Measurements from ENCODE around the gene MAGEA2. TPM values are rescaled to one million over a fixed set of nuclear protein-coding genes. Genes with fewer than 3 reads are reported as not detected.

The MAGEA2 gene
- polyA plus RNA-seq, 1 of the 3 experiments (the other 2 are of a cell fraction) = 55.9 TPM

DNA sequence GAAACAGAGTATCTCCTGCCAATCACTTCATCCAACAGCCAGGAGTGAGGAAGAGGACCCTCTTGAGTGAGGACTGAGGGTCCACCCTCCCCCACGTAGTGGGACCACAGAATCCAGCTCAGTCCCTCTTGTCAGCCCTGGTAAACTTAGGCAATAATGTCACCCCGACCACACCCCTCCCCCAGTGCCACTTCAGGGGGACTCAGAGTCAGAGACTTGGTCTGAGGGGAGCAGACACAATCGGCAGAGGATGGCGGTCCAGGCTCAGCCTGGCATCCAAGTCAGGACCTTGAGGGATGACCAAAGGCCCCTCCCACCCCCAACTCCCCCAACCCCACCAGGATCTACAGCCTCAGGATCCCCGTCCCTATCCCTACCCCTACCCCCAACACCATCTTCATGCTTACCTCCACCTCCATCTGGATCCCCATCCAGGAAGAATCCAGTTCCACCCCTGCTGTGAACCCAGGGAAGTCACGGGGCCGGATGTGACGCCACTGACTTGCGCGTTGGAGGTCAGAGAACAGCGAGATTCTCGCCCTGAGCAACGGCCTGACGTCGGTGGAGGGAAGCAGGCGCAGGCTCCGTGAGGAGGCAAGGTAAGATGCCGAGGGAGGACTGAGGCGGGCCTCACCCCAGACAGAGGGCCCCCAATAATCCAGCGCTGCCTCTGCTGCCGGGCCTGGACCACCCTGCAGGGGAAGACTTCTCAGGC lies 20.2 kb downstream of the MAGEA2 start, which contains the start of the genes CSAG1 and MAGEA12:
TSS of gene CSAG1 (minus strand) at position 461 of the 715 bp plus-strand sequence. CDS start 1,261 bp downstream, outside the sequence.
TSS of gene MAGEA12 (plus strand) at position 497 of the 715 bp plus-strand sequence. CDS start 2,405 bp downstream, outside the sequence.
- peak within 1 kb of the TSS; percentile 79 for H3K4me2 ChIP-seq
- H3F3A ChIP-seq (replicated peaks; ENCODE audit: insufficient read depth) = no peaks in the 10 kb centered on the region
- no peaks in the 10 kb centered on the region for H3K9me2 ChIP-seq
- DNase-seq = peak; percentile 81
- 11% methylated on average over 4 of the region's 21 CpGs for WGBS (ENCODE audit: low lambda C conversion rate)
- no peaks in the 10 kb centered on the region for H4K20me1 ChIP-seq (ENCODE audit: insufficient read depth)
- H3K27ac ChIP-seq (ENCODE audit: low read depth in 2 of 2, low read length in 1 of 2) = no peak within 1 kb of the TSS
- peaks cover 2 to 4% of the 10 kb centered on the region in 2 experiments for H3K36me3 ChIP-seq (replicated peaks in 1 of 2; ENCODE audit: control insufficient read depth in 1 of 2, insufficient read depth in 2 of 2, low read length in 1 of 2)
- peaks cover 0 to 6% of the 10 kb centered on the region in 2 experiments; a peak in 1 of 4 replicates for H3K4me1 ChIP-seq (ENCODE audit: control insufficient read depth in 1 of 2, insufficient read depth in 2 of 2, low read depth in 1 of 2, low read length in 1 of 2)
- no peaks in the 10 kb centered on the region for H3K27me3 ChIP-seq (ENCODE audit: insufficient read depth)
- no peaks in the 10 kb centered on the region for H3K9me3 ChIP-seq
- H2AFZ ChIP-seq (ENCODE audit: low read depth) = no peak within 1 kb of the TSS
- H3K9ac ChIP-seq = peak within 1 kb of the TSS; percentile 82
- POLR2A ChIA-PET = no interaction called here
- peak within 1 kb of the TSS; percentile 64 to 73 for H3K4me3 ChIP-seq (ENCODE audit: low read depth in 2 of 2, low read length in 1 of 2)
- CTCF ChIA-PET = no interaction called here
- H3K79me2 ChIP-seq (ENCODE audit: insufficient read depth) = peaks cover 55% of the 10 kb centered on the region
- TF ChIP-seq, protein P1, sequence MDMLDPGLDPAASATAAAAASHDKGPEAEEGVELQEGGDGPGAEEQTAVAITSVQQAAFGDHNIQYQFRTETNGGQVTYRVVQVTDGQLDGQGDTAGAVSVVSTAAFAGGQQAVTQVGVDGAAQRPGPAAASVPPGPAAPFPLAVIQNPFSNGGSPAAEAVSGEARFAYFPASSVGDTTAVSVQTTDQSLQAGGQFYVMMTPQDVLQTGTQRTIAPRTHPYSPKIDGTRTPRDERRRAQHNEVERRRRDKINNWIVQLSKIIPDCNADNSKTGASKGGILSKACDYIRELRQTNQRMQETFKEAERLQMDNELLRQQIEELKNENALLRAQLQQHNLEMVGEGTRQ (IDR thresholded peaks at IDR 0.05; ENCODE audit: borderline replicate concordance, low read depth, low read length) = peak; percentile 39; the same call in 1 of the 2 replicates
- TF ChIP-seq, protein P2, sequence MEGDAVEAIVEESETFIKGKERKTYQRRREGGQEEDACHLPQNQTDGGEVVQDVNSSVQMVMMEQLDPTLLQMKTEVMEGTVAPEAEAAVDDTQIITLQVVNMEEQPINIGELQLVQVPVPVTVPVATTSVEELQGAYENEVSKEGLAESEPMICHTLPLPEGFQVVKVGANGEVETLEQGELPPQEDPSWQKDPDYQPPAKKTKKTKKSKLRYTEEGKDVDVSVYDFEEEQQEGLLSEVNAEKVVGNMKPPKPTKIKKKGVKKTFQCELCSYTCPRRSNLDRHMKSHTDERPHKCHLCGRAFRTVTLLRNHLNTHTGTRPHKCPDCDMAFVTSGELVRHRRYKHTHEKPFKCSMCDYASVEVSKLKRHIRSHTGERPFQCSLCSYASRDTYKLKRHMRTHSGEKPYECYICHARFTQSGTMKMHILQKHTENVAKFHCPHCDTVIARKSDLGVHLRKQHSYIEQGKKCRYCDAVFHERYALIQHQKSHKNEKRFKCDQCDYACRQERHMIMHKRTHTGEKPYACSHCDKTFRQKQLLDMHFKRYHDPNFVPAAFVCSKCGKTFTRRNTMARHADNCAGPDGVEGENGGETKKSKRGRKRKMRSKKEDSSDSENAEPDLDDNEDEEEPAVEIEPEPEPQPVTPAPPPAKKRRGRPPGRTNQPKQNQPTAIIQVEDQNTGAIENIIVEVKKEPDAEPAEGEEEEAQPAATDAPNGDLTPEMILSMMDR (IDR thresholded peaks at IDR 0.05) = no peak
- TF ChIP-seq, protein P3, sequence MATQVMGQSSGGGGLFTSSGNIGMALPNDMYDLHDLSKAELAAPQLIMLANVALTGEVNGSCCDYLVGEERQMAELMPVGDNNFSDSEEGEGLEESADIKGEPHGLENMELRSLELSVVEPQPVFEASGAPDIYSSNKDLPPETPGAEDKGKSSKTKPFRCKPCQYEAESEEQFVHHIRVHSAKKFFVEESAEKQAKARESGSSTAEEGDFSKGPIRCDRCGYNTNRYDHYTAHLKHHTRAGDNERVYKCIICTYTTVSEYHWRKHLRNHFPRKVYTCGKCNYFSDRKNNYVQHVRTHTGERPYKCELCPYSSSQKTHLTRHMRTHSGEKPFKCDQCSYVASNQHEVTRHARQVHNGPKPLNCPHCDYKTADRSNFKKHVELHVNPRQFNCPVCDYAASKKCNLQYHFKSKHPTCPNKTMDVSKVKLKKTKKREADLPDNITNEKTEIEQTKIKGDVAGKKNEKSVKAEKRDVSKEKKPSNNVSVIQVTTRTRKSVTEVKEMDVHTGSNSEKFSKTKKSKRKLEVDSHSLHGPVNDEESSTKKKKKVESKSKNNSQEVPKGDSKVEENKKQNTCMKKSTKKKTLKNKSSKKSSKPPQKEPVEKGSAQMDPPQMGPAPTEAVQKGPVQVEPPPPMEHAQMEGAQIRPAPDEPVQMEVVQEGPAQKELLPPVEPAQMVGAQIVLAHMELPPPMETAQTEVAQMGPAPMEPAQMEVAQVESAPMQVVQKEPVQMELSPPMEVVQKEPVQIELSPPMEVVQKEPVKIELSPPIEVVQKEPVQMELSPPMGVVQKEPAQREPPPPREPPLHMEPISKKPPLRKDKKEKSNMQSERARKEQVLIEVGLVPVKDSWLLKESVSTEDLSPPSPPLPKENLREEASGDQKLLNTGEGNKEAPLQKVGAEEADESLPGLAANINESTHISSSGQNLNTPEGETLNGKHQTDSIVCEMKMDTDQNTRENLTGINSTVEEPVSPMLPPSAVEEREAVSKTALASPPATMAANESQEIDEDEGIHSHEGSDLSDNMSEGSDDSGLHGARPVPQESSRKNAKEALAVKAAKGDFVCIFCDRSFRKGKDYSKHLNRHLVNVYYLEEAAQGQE (IDR thresholded peaks at IDR 0.05; ENCODE audit: low read depth, low read length) = no peak
- TF ChIP-seq JUND (IDR thresholded peaks at IDR 0.05) (0 out of 2 replicates have a peak, but pooled peaks have one; percentile 12), GABPA (IDR thresholded peaks at IDR 0.05; ENCODE audit: low read depth) (peak; percentile 83), NFIC (IDR thresholded peaks at IDR 0.05; ENCODE audit: borderline replicate concordance) (no peak), NRF1 (IDR thresholded peaks at IDR 0.05; ENCODE audit: low read depth, low read length) (peak; percentile 54; the same call in 1 of the 2 replicates), MXI1 (IDR thresholded peaks at IDR 0.05; ENCODE audit: low read depth, low read length) (0 out of 2 replicates have a peak, but pooled peaks have one; percentile 20), RXRA (IDR thresholded peaks at IDR 0.05; ENCODE audit: borderline replicate concordance, low read depth) (no peak), RCOR1 (IDR thresholded peaks at IDR 0.05; ENCODE audit: low read length) (no peak), TAF1 (IDR thresholded peaks at IDR 0.05; ENCODE audit: borderline replicate concordance, low read depth, low read length) (peak; percentile 40; the same call in 1 of the 2 replicates), RFX5 (IDR thresholded peaks at IDR 0.05; ENCODE audit: low read length) (no peak), POLR2AphosphoS5 (IDR thresholded peaks at IDR 0.05; ENCODE audit: low read depth, low read length) (0 out of 2 replicates have a peak, but pooled peaks have one; percentile 32), TEAD4 (IDR thresholded peaks at IDR 0.05; ENCODE audit: borderline replicate concordance, insufficient read depth) (no peak), ELF1 (IDR thresholded peaks at IDR 0.05) (peak; percentile 50), TCF12 (IDR thresholded peaks at IDR 0.05) (no peak), RAD21 (IDR thresholded peaks at IDR 0.05; ENCODE audit: low read length) (no peak), CHD2 (IDR thresholded peaks at IDR 0.05; ENCODE audit: low read length, partially characterized antibody) (peak; percentile 98), SIN3A (IDR thresholded peaks at IDR 0.05; ENCODE audit: borderline replicate concordance, low read depth, low read length) (peak; percentile 59; the same call in 1 of the 2 replicates)
- TF ChIP-seq, protein P4, sequence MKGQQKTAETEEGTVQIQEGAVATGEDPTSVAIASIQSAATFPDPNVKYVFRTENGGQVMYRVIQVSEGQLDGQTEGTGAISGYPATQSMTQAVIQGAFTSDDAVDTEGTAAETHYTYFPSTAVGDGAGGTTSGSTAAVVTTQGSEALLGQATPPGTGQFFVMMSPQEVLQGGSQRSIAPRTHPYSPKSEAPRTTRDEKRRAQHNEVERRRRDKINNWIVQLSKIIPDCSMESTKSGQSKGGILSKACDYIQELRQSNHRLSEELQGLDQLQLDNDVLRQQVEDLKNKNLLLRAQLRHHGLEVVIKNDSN (IDR thresholded peaks at IDR 0.05; ENCODE audit: borderline replicate concordance, low read depth) = peak; percentile 91
- TF ChIP-seq, protein P5, sequence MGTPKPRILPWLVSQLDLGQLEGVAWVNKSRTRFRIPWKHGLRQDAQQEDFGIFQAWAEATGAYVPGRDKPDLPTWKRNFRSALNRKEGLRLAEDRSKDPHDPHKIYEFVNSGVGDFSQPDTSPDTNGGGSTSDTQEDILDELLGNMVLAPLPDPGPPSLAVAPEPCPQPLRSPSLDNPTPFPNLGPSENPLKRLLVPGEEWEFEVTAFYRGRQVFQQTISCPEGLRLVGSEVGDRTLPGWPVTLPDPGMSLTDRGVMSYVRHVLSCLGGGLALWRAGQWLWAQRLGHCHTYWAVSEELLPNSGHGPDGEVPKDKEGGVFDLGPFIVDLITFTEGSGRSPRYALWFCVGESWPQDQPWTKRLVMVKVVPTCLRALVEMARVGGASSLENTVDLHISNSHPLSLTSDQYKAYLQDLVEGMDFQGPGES (IDR thresholded peaks at IDR 0.05; ENCODE audit: low read depth, low read length) = no peak
- TF ChIP-seq, protein P6, sequence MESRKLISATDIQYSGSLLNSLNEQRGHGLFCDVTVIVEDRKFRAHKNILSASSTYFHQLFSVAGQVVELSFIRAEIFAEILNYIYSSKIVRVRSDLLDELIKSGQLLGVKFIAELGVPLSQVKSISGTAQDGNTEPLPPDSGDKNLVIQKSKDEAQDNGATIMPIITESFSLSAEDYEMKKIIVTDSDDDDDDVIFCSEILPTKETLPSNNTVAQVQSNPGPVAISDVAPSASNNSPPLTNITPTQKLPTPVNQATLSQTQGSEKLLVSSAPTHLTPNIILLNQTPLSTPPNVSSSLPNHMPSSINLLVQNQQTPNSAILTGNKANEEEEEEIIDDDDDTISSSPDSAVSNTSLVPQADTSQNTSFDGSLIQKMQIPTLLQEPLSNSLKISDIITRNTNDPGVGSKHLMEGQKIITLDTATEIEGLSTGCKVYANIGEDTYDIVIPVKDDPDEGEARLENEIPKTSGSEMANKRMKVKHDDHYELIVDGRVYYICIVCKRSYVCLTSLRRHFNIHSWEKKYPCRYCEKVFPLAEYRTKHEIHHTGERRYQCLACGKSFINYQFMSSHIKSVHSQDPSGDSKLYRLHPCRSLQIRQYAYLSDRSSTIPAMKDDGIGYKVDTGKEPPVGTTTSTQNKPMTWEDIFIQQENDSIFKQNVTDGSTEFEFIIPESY (IDR thresholded peaks at IDR 0.05; ENCODE audit: borderline replicate concordance, low read depth) = peak; percentile 97
